Activated CD8-positive, alpha-beta T cell treated with anti-CD3 and anti-CD28 coated beads, Interleukin-2, amount 10 ng/mL, durations not matched to agents 7 days and 5 days (primary cell): ENCODE data around the gene FAM210B. TPM values are rescaled to one million over a fixed set of nuclear protein-coding genes. Genes with fewer than 3 reads are reported as not detected.
"Not testable (repeated sequence)": the region's sequence is repeated elsewhere in the genome, so short reads cannot be mapped to it uniquely, and the experiment has no call there.

Experiments used
- ATAC-seq: fragments of 150-1000 bp; cut with Tn5 transposase; one replicate; pipeline ENCODE4 v1.10.0; 2021; ENCODE audit warnings: moderate library complexity
- CTCF ChIA-PET: fragments of 350-600 bp; sonication (Branson Sonifier 250); formaldehyde crosslinking; loops from one replicate; lab custom pipeline; 2021; ENCODE audit warnings: antibody characterized with exemption; lab: Charles Lee
- POLR2A ChIA-PET: fragments of 350-600 bp; sonication (Branson Sonifier 250); formaldehyde crosslinking; loops from one replicate; lab custom pipeline; 2021; ENCODE audit warnings: antibody characterized with exemption; lab: Charles Lee
- DNase-seq: peaks from one replicate; pipeline ENCODE4 v3.0.0-alpha.2; 2020
- H3K27ac Mint-ChIP-seq: one replicate; pipeline ENCODE4 v1.8.0; 2021; ENCODE audit warnings: mild to moderate bottlenecking, mixed read lengths
- H3K27me3 Mint-ChIP-seq: one replicate; pipeline ENCODE4 v1.8.0; 2021; ENCODE audit warnings: low read depth, mixed read lengths
- H3K36me3 Mint-ChIP-seq: one replicate; pipeline ENCODE4 v1.8.0; 2021; ENCODE audit warnings: low read depth, mixed read lengths
- H3K4me1 Mint-ChIP-seq: one replicate; pipeline ENCODE4 v1.8.0; 2021; ENCODE audit warnings: low read depth, mixed read lengths
- H3K4me3 Mint-ChIP-seq: one replicate; pipeline ENCODE4 v1.8.0; 2021; ENCODE audit warnings: mild to moderate bottlenecking, mixed read lengths
- H3K9me3 Mint-ChIP-seq: one replicate; pipeline ENCODE4 v1.8.0; 2022; ENCODE audit warnings: mixed read lengths; ENCODE audit not compliant: insufficient read depth
- total RNA-seq, 2 experiments: library from RNA; stranded (reverse); gene quantifications; one replicate each; pipeline ENCODE4 v1.2.3, GENCODE V29; 2021

The FAM210B gene
- total RNA-seq, 2 experiments from 2014 or later = 5.2 to 5.4 TPM

DNA sequence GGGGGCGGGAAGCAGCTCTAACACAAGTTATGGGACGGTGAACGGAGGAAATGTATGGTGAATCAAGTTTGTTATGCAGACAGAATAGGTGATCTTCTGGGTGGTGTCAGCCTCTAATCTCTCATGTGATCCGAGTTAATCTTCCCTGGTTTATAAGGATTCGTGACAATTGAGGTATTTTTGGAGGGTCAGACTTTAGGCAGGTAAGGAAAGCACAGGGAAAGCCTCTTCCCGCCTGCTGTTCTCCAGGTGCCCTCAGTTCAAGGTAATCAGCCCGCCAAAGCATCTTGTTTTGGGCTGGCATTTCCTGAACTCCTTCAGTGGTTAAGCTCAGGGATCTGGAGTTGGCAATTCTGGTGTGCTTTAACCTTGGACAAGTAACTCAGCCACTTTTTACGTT, 34.9 kb downstream of the FAM210B start:
- CTCF ChIA-PET = interaction anchor here (1.0 to 2.3 kb wide), 4 partner anchors 20 to 123 kb away, joined by 3 to 8 read pairs (median 3); no protein-coding TSS in a partner anchor
- H3K9me3 Mint-ChIP-seq = no peaks in the 10 kb centered on the region
- H3K4me3 Mint-ChIP-seq = no peak overlapping the region
- H3K36me3 Mint-ChIP-seq = peaks cover 71% of the 10 kb centered on the region
- H3K27ac Mint-ChIP-seq = no peak overlapping the region
- H3K27me3 Mint-ChIP-seq = no peaks in the 10 kb centered on the region
- no peak for ATAC-seq
- H3K4me1 Mint-ChIP-seq = peaks cover 52% of the 10 kb centered on the region
- POLR2A ChIA-PET = interaction anchor here (0.5 to 3.2 kb wide), 5 partner anchors 19 to 76 kb away, joined by 3 to 36 read pairs (median 14); partner anchors contain the start of gene CASS4
- DNase-seq = no peak

DNA sequence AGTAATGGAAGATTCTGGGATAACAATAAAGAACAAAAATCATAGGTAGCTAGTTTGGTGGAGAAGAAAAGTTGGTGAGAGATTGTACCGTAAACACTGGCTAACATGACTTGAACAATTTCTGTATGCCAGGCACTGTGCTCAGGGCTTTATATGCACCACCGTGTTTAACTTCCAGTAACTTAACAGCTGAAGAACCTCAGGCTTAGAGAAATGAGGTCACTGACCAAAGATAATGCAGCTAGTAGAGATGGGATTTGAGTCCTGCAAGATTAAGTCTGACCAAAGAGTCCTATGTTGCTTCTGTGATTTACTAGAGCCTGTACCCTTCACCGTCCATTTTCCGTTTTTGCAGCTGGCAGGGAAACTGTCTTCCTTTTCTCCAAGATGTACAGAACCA, 36.4 kb downstream of the FAM210B start:
- H3K4me3 Mint-ChIP-seq = no peak overlapping the region
- DNase-seq (no peak), ATAC-seq (no peak)
- peaks cover 48% of the 10 kb centered on the region for H3K4me1 Mint-ChIP-seq
- no peaks in the 10 kb centered on the region for H3K27me3 Mint-ChIP-seq
- POLR2A ChIA-PET = interaction anchor here (0.6 to 1.3 kb wide), 2 partner anchors 17 to 18 kb away, joined by 3 to 4 read pairs; partner anchors contain the start of gene CASS4
- peaks cover 70% of the 10 kb centered on the region for H3K36me3 Mint-ChIP-seq
- no peak overlapping the region for H3K27ac Mint-ChIP-seq
- CTCF ChIA-PET = interaction anchor here (0.9 to 5.4 kb wide), 6 partner anchors 17 to 121 kb away, joined by 3 to 59 read pairs (median 8); partner anchors contain the start of genes CASS4 and RTF2
- H3K9me3 Mint-ChIP-seq = no peaks in the 10 kb centered on the region

DNA sequence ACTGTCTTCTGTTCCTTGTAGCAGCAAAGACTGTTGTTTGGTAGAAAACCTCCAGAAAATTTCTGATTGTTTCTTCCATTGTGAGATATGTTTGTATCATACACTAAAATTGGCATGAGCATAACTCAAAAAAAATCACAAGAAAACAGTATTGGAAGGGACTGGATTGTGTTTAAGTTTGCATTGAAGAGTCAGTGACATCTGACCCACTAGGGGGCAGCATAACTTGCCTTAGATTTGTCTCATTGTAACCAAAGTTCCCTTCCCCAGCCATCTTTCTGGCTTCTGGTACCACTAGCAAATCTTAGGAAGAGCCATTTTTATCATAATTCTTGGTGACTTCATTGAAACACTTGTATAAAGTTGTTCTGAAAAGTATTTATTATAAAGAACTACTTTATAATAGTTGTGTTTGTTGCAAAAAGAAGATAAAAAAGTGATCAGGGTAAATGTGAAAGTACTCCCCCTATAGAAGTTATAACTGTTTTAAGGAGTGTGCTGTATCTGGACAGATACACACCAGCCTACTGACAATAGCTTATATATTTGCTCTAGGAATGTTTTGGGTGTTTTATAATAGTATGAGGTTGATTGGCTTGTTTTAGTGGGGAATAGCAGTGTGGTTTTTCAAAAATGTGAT, 41.3 kb downstream of the FAM210B start:
- DNase-seq = peak; percentile 83
- H3K4me1 Mint-ChIP-seq = peaks cover 41% of the 10 kb centered on the region
- CTCF ChIA-PET = interaction anchor here (0.9 to 1.9 kb wide), 5 partner anchors 13 to 70 kb away, joined by 3 to 21 read pairs (median 3); partner anchors contain the start of gene CASS4
- H3K4me3 Mint-ChIP-seq = no peak overlapping the region
- H3K27ac Mint-ChIP-seq = no peak overlapping the region
- no peaks in the 10 kb centered on the region for H3K9me3 Mint-ChIP-seq
- H3K36me3 Mint-ChIP-seq = peaks cover 77% of the 10 kb centered on the region
- POLR2A ChIA-PET = interaction anchor here (1.1 kb wide), 1 partner anchor 12 kb away, joined by 3 read pairs; the partner anchor contains the start of gene CASS4
- ATAC-seq = peak; percentile 87
- H3K27me3 Mint-ChIP-seq = no peaks in the 10 kb centered on the region

GRCh38 chr20:56403465-56403864, 44.7 kb downstream of the FAM210B start:
- H3K4me3 Mint-ChIP-seq = no peak overlapping the region
- peaks cover 77% of the 10 kb centered on the region for H3K36me3 Mint-ChIP-seq
- H3K4me1 Mint-ChIP-seq = peaks cover 40% of the 10 kb centered on the region
- POLR2A ChIA-PET = interaction anchor here (0.6 kb wide), 1 partner anchor 8 kb away, joined by 4 read pairs; no protein-coding TSS in a partner anchor
- H3K27me3 Mint-ChIP-seq = no peaks in the 10 kb centered on the region
- no peak overlapping the region for H3K27ac Mint-ChIP-seq
- DNase-seq (no peak), ATAC-seq (no peak)
- CTCF ChIA-PET = interaction anchor here (1.6 kb wide), 1 partner anchor 8 kb away, joined by 3 read pairs; the partner anchor contains the start of gene CASS4
- no peaks in the 10 kb centered on the region for H3K9me3 Mint-ChIP-seq

GRCh38 chr20:56405356-56405755, 46.6 kb downstream of the FAM210B start:
- POLR2A ChIA-PET = interaction anchor here (1.3 kb wide), 1 partner anchor 10 kb away, joined by 3 read pairs; no protein-coding TSS in a partner anchor
- peaks cover 76% of the 10 kb centered on the region for H3K36me3 Mint-ChIP-seq
- not testable (repeated sequence) for H3K9me3 Mint-ChIP-seq

DNA sequence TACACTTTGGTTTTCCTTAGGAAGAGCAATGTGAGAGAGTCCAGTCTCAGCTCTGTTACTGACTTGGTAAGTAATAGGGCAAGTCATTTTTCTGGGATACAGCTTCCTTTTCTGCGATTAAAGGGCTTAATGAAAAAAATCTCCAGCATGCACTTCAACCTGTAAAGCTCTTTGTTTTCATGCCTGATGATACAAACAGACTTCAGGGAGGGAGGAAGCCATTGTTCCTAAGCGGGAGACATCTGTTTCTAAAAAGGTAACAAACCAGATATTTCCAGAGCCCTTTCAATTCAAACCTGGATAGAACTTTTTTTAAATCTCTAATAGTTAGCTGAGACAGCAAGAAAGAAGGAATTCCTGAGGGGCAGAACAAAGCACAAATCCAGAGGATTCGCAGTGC, 48.1 kb downstream of the FAM210B start:
- Mint-ChIP-seq H3K36me3 (peaks cover 70% of the 10 kb centered on the region), H3K27ac (no peak overlapping the region), H3K27me3 (no peaks in the 10 kb centered on the region), H3K9me3 (no peaks in the 10 kb centered on the region), H3K4me3 (no peak overlapping the region), H3K4me1 (peaks cover 38% of the 10 kb centered on the region)
- ChIA-PET POLR2A (interaction anchor here (0.9 kb wide), 1 partner anchor 15 kb away, joined by 3 read pairs; the partner anchor contains the start of genes AURKA and CSTF1), CTCF (interaction anchor here (0.6 to 1.9 kb wide), 5 partner anchors 9 to 143 kb away, joined by 3 to 5 read pairs (median 3); no protein-coding TSS in a partner anchor)
- ATAC-seq = no peak
- DNase-seq = no peak

More at GRCh38 chr20:56405356-56405755, 46.6 kb downstream of the FAM210B start:
- CTCF ChIA-PET = interaction anchor here (1.0 to 1.9 kb wide), 2 partner anchors 145 to 984 kb away, joined by 3 to 4 read pairs; no protein-coding TSS in a partner anchor
- not testable (repeated sequence) for H3K27ac Mint-ChIP-seq, H3K4me3 Mint-ChIP-seq, H3K27me3 Mint-ChIP-seq, DNase-seq, ATAC-seq
- H3K4me1 Mint-ChIP-seq = peaks cover 35% of the 10 kb centered on the region

- H3K27ac Mint-ChIP-seq = no peak overlapping the region
- ChIA-PET CTCF (interaction anchor here (1.2 to 8.9 kb wide), 3 partner anchors 9 to 96 kb away, joined by 3 to 59 read pairs (median 3); no protein-coding TSS in a partner anchor), POLR2A (interaction anchor here (0.9 to 1.2 kb wide), 2 partner anchors 17 to 59 kb away, joined by 3 to 6 read pairs; partner anchors contain the start of genes AURKA, CSTF1 and RTF2)
- no peaks in the 10 kb centered on the region for H3K9me3 Mint-ChIP-seq
- peaks cover 78% of the 10 kb centered on the region for H3K36me3 Mint-ChIP-seq
- no peak overlapping the region for H3K4me3 Mint-ChIP-seq
- no peaks in the 10 kb centered on the region for H3K27me3 Mint-ChIP-seq
- DNase-seq (no peak), ATAC-seq (no peak)
- H3K4me1 Mint-ChIP-seq = peaks cover 48% of the 10 kb centered on the region
Observed at GRCh38 chr20:56409521-56409920, 50.7 kb downstream of the FAM210B start.

- POLR2A ChIA-PET = interaction anchor here (0.9 kb wide), 1 partner anchor 59 kb away, joined by 3 read pairs; the partner anchor contains the start of gene RTF2
- no peaks in the 10 kb centered on the region for H3K27me3 Mint-ChIP-seq
- H3K27ac Mint-ChIP-seq = no peak overlapping the region
- no peaks in the 10 kb centered on the region for H3K9me3 Mint-ChIP-seq
- DNase-seq (no peak), ATAC-seq (no peak)
- peaks cover 77% of the 10 kb centered on the region for H3K36me3 Mint-ChIP-seq
- CTCF ChIA-PET = interaction anchor here (1.2 to 8.9 kb wide), 3 partner anchors 8 to 95 kb away, joined by 3 to 59 read pairs (median 3); no protein-coding TSS in a partner anchor
- H3K4me1 Mint-ChIP-seq = peaks cover 52% of the 10 kb centered on the region
- no peak overlapping the region for H3K4me3 Mint-ChIP-seq
Observed at GRCh38 chr20:56409956-56410355, 51.2 kb downstream of the FAM210B start.

- not testable (repeated sequence) for ATAC-seq, H3K27me3 Mint-ChIP-seq, DNase-seq, H3K9me3 Mint-ChIP-seq
- Mint-ChIP-seq H3K27ac (peak overlapping the region; percentile 97), H3K4me1 (peaks cover 50% of the 10 kb centered on the region), H3K36me3 (peaks cover 71% of the 10 kb centered on the region), H3K4me3 (peak overlapping the region; percentile 93)
- POLR2A ChIA-PET = interaction anchor here (0.6 to 4.0 kb wide), 11 partner anchors 8 to 58 kb away, joined by 3 to 36 read pairs (median 7); partner anchors contain the start of genes AURKA, CSTF1 and RTF2
- CTCF ChIA-PET = interaction anchor here (0.9 to 8.9 kb wide), 10 partner anchors 9 to 105 kb away, joined by 3 to 59 read pairs (median 11); partner anchors contain the start of genes AURKA, CSTF1 and RTF2
Observed at GRCh38 chr20:56411287-56411686, 52.5 kb downstream of the FAM210B start.

GRCh38 chr20:56411759-56412472, 53.1 kb downstream of the FAM210B start, which contains the start of gene CASS4:
TSS of gene CASS4 (plus strand) at chr20:56412260. CDS start at chr20:56412459, 199 bp downstream.
- Mint-ChIP-seq H3K36me3 (peaks cover 69% of the 10 kb centered on the region), H3K4me1 (peaks cover 56% of the 10 kb centered on the region), H3K4me3 (peak within 1 kb of the TSS; percentile 93), H3K27ac (peak within 1 kb of the TSS; percentile 97), H3K27me3 (no peaks in the 10 kb centered on the region), H3K9me3 (no peaks in the 10 kb centered on the region)
- CTCF ChIA-PET = interaction anchor here (0.9 to 8.9 kb wide), 12 partner anchors 9 to 104 kb away, joined by 3 to 59 read pairs (median 10); partner anchors contain the start of genes AURKA, CSTF1 and RTF2
- POLR2A ChIA-PET = interaction anchor here (0.6 to 4.0 kb wide), 15 partner anchors 8 to 57 kb away, joined by 3 to 36 read pairs (median 4); partner anchors contain the start of genes AURKA, CSTF1 and RTF2
- ATAC-seq (peak; percentile 83), DNase-seq (peak; percentile 58)
